Lung (tissue), 12 donors: ENCODE results near the gene PHF21A. TPM values are rescaled to one million over a fixed set of nuclear protein-coding genes. Genes with fewer than 3 reads are reported as not detected.

Experiments
- ATAC-seq: fragments of 200-7000 bp; cut with Tn5 transposase; one replicate; pipeline ENCODE4 v1.9.1; 2020; ENCODE audit warnings: moderate number of reproducible peaks; ENCODE audit not compliant: insufficient read depth, low FRiP score
- DNase-seq, 3 donors: peaks; one replicate each; pipeline ENCODE4 v3.0.0-alpha.2; 2013 to 2017
- H3K27ac ChIP-seq, 2 donors: one replicate each; pipeline ENCODE4 v1.5.1; 2013; ENCODE audit warnings: mild to moderate bottlenecking in 2 of 2, moderate library complexity in 2 of 2, control low read depth in 1 of 2, inconsistent platforms in 1 of 2, low read depth in 1 of 2, low read length in 1 of 2
- H3K27me3 ChIP-seq, 3 donors: one replicate each; pipeline ENCODE4 v1.5.1; 2013; ENCODE audit warnings: low read length in 2 of 3; ENCODE audit not compliant: control insufficient read depth in 3 of 3, insufficient read depth in 3 of 3
- H3K36me3 ChIP-seq, 4 donors: one replicate each; pipeline ENCODE4 v1.5.1; 2013; ENCODE audit warnings: low read length in 4 of 4, mild to moderate bottlenecking in 1 of 4, moderate library complexity in 1 of 4; ENCODE audit not compliant: control insufficient read depth in 4 of 4, insufficient read depth in 4 of 4
- H3K4me1 ChIP-seq, 5 donors: one replicate each; pipeline ENCODE4 v1.5.1; 2013; ENCODE audit warnings: low read length in 5 of 5, mild to moderate bottlenecking in 2 of 5, moderate library complexity in 1 of 5; ENCODE audit not compliant: control insufficient read depth in 5 of 5, insufficient read depth in 5 of 5
- H3K4me3 ChIP-seq: one replicate; pipeline ENCODE4 v1.5.1; 2013; ENCODE audit warnings: mild to moderate bottlenecking, control low read depth, moderate library complexity
- H3K9ac ChIP-seq, 2 donors: one replicate each; pipeline ENCODE4 v1.5.1; 2013; ENCODE audit warnings: low read length in 2 of 2, control low read depth in 1 of 2; ENCODE audit not compliant: insufficient read depth in 1 of 2
- H3K9me3 ChIP-seq, 4 donors: one replicate each; pipeline ENCODE4 v1.5.1; 2013; ENCODE audit warnings: low read length in 3 of 4, mild to moderate bottlenecking in 1 of 4, moderate library complexity in 1 of 4; ENCODE audit not compliant: control insufficient read depth in 4 of 4, insufficient read depth in 3 of 4
- WGBS, 2 donors: extraction: QIAGEN DNeasy Blood & Tissue Kit; methylation state at CpG; one replicate each; pipeline ENCODE4 v1.1.7; 2013; 5-methylcytosine and 5-hydroxymethylcytosine counted together
- polyA plus RNA-seq, 2 donors: library from polyadenylated mRNA; stranded (reverse); fragments of 200-250 nt; gene quantifications; one replicate each; pipeline ENCODE4 v1.2.1, GENCODE V29; 2013
- total RNA-seq, 2 donors: library from RNA; depleted of rRNA in 1 of 2; stranded (reverse); fragments of >200 nt in 1 of 2; gene quantifications; one replicate each; pipeline ENCODE4 v1.2.1, GENCODE V29; 2014 to 2021
- TF ChIP-seq, protein P1 (sequence below): IDR thresholded peaks from 2 replicates; pipeline ENCODE4 v1.5.1; 2012; ENCODE audit warnings: mild to moderate bottlenecking; ENCODE audit errors: control extremely low read depth, extremely low read depth
- donor health status: control.
- donor health status: control.
- donor health status: Bipolar disorder and iron deficiency.
- donor health status: healthy.
- donor health status: DM: yes; HTN: yes; CAD: no.

Gene PHF21A
- total and polyA plus RNA-seq, 4 donors, result 16.2 to 57.0 (median 29.9) TPM

DNA sequence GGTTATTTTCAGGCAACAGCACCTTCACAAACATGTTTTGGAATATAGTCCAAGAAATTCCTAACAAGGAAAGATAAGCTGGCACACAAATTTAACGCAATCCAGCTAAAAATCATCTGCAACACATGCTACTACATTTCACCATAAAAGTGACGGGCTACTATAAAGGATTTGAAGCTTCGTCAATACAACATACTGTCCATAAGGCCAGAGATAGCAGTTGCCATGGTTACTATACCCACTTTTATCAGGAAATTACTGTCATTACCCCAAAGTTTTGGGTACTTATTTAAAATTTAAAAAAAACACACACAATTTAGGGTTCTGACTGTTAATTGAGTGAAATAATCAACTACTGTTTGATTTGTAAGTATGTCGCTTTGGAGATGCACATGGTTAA lies 6.9 kb downstream of the PHF21A start:
- TF ChIP-seq, protein P1, sequence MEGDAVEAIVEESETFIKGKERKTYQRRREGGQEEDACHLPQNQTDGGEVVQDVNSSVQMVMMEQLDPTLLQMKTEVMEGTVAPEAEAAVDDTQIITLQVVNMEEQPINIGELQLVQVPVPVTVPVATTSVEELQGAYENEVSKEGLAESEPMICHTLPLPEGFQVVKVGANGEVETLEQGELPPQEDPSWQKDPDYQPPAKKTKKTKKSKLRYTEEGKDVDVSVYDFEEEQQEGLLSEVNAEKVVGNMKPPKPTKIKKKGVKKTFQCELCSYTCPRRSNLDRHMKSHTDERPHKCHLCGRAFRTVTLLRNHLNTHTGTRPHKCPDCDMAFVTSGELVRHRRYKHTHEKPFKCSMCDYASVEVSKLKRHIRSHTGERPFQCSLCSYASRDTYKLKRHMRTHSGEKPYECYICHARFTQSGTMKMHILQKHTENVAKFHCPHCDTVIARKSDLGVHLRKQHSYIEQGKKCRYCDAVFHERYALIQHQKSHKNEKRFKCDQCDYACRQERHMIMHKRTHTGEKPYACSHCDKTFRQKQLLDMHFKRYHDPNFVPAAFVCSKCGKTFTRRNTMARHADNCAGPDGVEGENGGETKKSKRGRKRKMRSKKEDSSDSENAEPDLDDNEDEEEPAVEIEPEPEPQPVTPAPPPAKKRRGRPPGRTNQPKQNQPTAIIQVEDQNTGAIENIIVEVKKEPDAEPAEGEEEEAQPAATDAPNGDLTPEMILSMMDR, result no peak
- peaks cover 0 to 47% (median 12%) of the 10 kb centered on the region in 5 donors for H3K4me1 ChIP-seq
- H3K27me3 ChIP-seq, result no peaks in the 10 kb centered on the region
- 87 to 90% methylated on average over 4 of the region's 4 CpGs for WGBS, 2 donors
- no peak for DNase-seq
- no peaks in the 10 kb centered on the region for H3K36me3 ChIP-seq
- no peak overlapping the region for H3K4me3 ChIP-seq
- peak overlapping the region in 1 of 2 donors; percentile 38 for H3K9ac ChIP-seq
- no peaks in the 10 kb centered on the region for H3K9me3 ChIP-seq
- no peak for ATAC-seq
- H3K27ac ChIP-seq, result no peak overlapping the region

DNA sequence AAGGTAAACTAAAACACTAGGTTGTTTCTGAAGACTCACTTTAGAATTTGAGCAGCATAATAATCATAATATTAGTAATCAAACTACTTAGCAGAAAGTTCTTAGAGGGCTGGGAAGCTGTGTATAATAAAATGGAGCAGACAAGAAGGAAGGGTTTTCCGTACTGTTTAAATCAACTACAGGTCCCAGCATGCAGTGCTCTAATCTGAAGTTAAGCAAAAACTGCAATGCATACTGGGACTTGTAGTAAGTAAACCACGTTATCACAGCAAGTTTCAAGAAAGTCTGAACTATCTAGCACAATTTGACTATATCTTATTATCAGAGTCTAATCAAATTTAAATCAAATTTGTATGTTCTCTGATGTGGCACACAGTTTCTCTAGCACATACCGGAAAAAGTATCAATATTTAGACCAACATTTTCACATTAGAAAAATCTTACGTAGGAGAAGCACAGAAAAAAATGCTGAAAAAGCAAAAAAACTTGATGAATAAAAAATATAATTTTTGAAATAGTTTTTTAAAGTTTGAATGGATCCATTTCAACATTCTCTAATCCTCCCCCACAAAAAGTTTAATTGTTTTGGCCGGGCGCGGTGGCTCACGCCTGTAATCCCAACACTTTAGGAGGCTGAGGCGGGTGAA lies 8.2 kb downstream of the PHF21A start:
- Histone ChIP-seq H3K4me1 (peaks cover 0 to 35% (median 10%) of the 10 kb centered on the region in 5 donors), H3K9me3 (no peaks in the 10 kb centered on the region), H3K36me3 (no peaks in the 10 kb centered on the region), H3K27me3 (no peaks in the 10 kb centered on the region), H3K27ac (no peak overlapping the region), H3K4me3 (no peak overlapping the region), H3K9ac (no peak overlapping the region)
- DNase-seq (peak; percentile 24 to 85 (median 82)), ATAC-seq (peak; percentile 41)
- WGBS, 2 donors, result 74 to 76% methylated on average over 9 of the region's 9 CpGs
- TF ChIP-seq, protein P1, result no peak

GRCh38 chr11:46108751-46109150 lies 12.5 kb downstream of the PHF21A start:
- H3K9me3 ChIP-seq, result no peaks in the 10 kb centered on the region
- H3K4me3 ChIP-seq, result no peak overlapping the region
- H3K36me3 ChIP-seq, result no peaks in the 10 kb centered on the region
- TF ChIP-seq, protein P1, result no peak
- 83 to 90% methylated on average over 2 of the region's 2 CpGs for WGBS, 2 donors
- no peak overlapping the region for H3K9ac ChIP-seq
- H3K4me1 ChIP-seq, result peaks cover under 1 to 27% (median 16%) of the 10 kb centered on the region in 5 donors
- DNase-seq (peak; percentile 26 to 77 (median 71)), ATAC-seq (no peak)
- no peak overlapping the region for H3K27ac ChIP-seq
- no peaks in the 10 kb centered on the region for H3K27me3 ChIP-seq

DNA sequence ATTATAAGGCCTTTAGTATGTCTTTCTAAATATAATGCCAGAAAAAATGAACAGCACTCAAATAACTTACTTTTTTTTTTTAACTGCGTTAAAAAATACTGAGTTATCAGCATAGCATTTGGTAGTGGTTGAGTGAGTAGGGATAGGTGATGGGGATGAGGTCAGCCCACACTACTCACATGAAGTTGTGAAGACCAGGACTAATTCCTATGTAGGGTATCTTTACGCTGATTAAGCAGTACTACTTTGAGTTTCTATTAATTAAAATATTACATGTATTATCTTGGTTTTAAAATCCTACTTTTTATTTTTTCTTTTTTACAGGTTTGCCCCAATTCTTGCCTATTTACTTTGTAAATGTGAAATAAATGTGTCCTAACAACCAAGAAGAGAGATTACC lies 13.5 kb downstream of the PHF21A start:
- Histone ChIP-seq H3K9ac (no peak overlapping the region), H3K9me3 (no peaks in the 10 kb centered on the region), H3K4me3 (no peak overlapping the region), H3K27me3 (no peaks in the 10 kb centered on the region), H3K36me3 (no peaks in the 10 kb centered on the region), H3K27ac (no peak overlapping the region), H3K4me1 (peaks cover 0 to 29% (median 16%) of the 10 kb centered on the region in 5 donors)
- DNase-seq, result no peak
- 87 to 89% methylated on average over 2 of the region's 2 CpGs for WGBS, 2 donors
- TF ChIP-seq, protein P1, result no peak
- ATAC-seq, result no peak
